Measurements from ENCODE around the gene MAEA. TPM values are rescaled to one million over a fixed set of nuclear protein-coding genes. Genes with fewer than 3 reads are reported as not detected.

The MAEA gene
- total RNA-seq, 1 donor from 2014 or later, result 74.0 TPM

- DNase-seq (ENCODE audit: low read depth, low spot score), result no peak
- TF ChIP-seq CTCF (conservative IDR thresholded peaks at IDR 0.05), result no peak
- no peaks in the 10 kb centered on the region for H3K9me3 Mint-ChIP-seq
- peaks cover 11% of the 10 kb centered on the region for H3K4me1 Mint-ChIP-seq
- H3K27me3 Mint-ChIP-seq (ENCODE audit: low read depth), result no peaks in the 10 kb centered on the region
- H3K4me3 Mint-ChIP-seq, result no peak overlapping the region
- H3K27ac Mint-ChIP-seq (ENCODE audit: unreplicated experiment), result no peak overlapping the region
- H3K36me3 Mint-ChIP-seq (ENCODE audit: low read depth), result peaks cover 42% of the 10 kb centered on the region
These were observed 49.2 kb downstream of the MAEA start for GRCh38 chr4:1338752-1339414.

- H3K27me3 Mint-ChIP-seq (ENCODE audit: low read depth), result no peaks in the 10 kb centered on the region
- no peaks in the 10 kb centered on the region for H3K9me3 Mint-ChIP-seq
- H3K4me1 Mint-ChIP-seq, result peaks cover 12% of the 10 kb centered on the region
- no peak overlapping the region for H3K27ac Mint-ChIP-seq (ENCODE audit: unreplicated experiment)
- H3K4me3 Mint-ChIP-seq, result no peak overlapping the region
- peaks cover 40% of the 10 kb centered on the region for H3K36me3 Mint-ChIP-seq (ENCODE audit: low read depth)
- no peak for TF ChIP-seq CTCF (conservative IDR thresholded peaks at IDR 0.05)
- no peak for DNase-seq (ENCODE audit: low read depth, low spot score)
These were observed 49.8 kb downstream of the MAEA start for GRCh38 chr4:1339489-1339888.

GRCh38 chr4:1340181-1340747, 50.6 kb downstream of the MAEA start:
- H3K4me1 Mint-ChIP-seq, result peaks cover 20% of the 10 kb centered on the region
- H3K27me3 Mint-ChIP-seq (ENCODE audit: low read depth), result no peaks in the 10 kb centered on the region
- peaks cover 34% of the 10 kb centered on the region for H3K36me3 Mint-ChIP-seq (ENCODE audit: low read depth)
- H3K27ac Mint-ChIP-seq (ENCODE audit: unreplicated experiment), result no peak overlapping the region
- no peak overlapping the region for H3K4me3 Mint-ChIP-seq
- no peaks in the 10 kb centered on the region for H3K9me3 Mint-ChIP-seq
- no peak for TF ChIP-seq CTCF (conservative IDR thresholded peaks at IDR 0.05)
- no peak for DNase-seq (ENCODE audit: low read depth, low spot score)

- DNase-seq (ENCODE audit: low read depth, low spot score), result no peak
- Mint-ChIP-seq H3K4me1 (peaks cover 24% of the 10 kb centered on the region), H3K36me3 (ENCODE audit: low read depth) (peaks cover 34% of the 10 kb centered on the region), H3K9me3 (no peaks in the 10 kb centered on the region), H3K4me3 (no peak overlapping the region), H3K27me3 (ENCODE audit: low read depth) (no peaks in the 10 kb centered on the region), H3K27ac (ENCODE audit: unreplicated experiment) (no peak overlapping the region)
- no peak for TF ChIP-seq CTCF (conservative IDR thresholded peaks at IDR 0.05)
These were observed 51.2 kb downstream of the MAEA start for GRCh38 chr4:1340861-1341260.

- H3K36me3 Mint-ChIP-seq (ENCODE audit: low read depth), result peaks cover 27% of the 10 kb centered on the region
- H3K4me3 Mint-ChIP-seq, result peak overlapping the region; percentile 51
- peaks cover 25% of the 10 kb centered on the region for H3K4me1 Mint-ChIP-seq
- no peak overlapping the region for H3K27ac Mint-ChIP-seq (ENCODE audit: unreplicated experiment)
- DNase-seq (ENCODE audit: low read depth, low spot score), result no peak
- H3K27me3 Mint-ChIP-seq (ENCODE audit: low read depth), result no peaks in the 10 kb centered on the region
- no peaks in the 10 kb centered on the region for H3K9me3 Mint-ChIP-seq
- TF ChIP-seq CTCF (conservative IDR thresholded peaks at IDR 0.05), result no peak
These were observed 52.3 kb downstream of the MAEA start for GRCh38 chr4:1342003-1342402.

Data from neural crest cell (in vitro differentiated cells).